Measurements from ENCODE around the gene CFDP1. TPM values are rescaled to one million over a fixed set of nuclear protein-coding genes. Genes with fewer than 3 reads are reported as not detected.
"Not testable (repeated sequence)": the region's sequence is repeated elsewhere in the genome, so short reads cannot be mapped to it uniquely, and the experiment has no call there.

CFDP1 gene
- total and polyA plus RNA-seq, 4 experiments from 2014 or later, result 37.1 to 42.4 (median 41.9) TPM

- H3K27me3 Mint-ChIP-seq, result no peaks in the 10 kb centered on the region
- no peaks in the 10 kb centered on the region for H3K9me3 Mint-ChIP-seq
- no peak overlapping the region for H3K4me3 ChIP-seq (ENCODE audit: low read length in 2 of 2)
- H3K27me3 ChIP-seq (ENCODE audit: insufficient read depth, low read length), result no peaks in the 10 kb centered on the region
- H3K36me3 Mint-ChIP-seq, result peaks cover 5 to 30% of the 10 kb centered on the region in 2 donors
- no peaks in the 10 kb centered on the region for H3K4me1 ChIP-seq (ENCODE audit: insufficient read depth, low read length)
- peak overlapping the region in 1 of 7 donors; percentile 2 for H3K27ac Mint-ChIP-seq
- intact Hi-C loops (cut with micrococcal nuclease), result no loop called here
- peaks cover 0 to 5% (median 2%) of the 10 kb centered on the region in 4 donors for H3K4me1 Mint-ChIP-seq
- H3K4me3 Mint-ChIP-seq, result no peak overlapping the region
- H3K36me3 ChIP-seq (ENCODE audit: insufficient read depth, low read length), result peaks cover 22% of the 10 kb centered on the region
- CTCF ChIA-PET (ENCODE audit: partially characterized antibody), result interaction anchor here (0.6 to 4.5 kb wide), 4 partner anchors 12 to 235 kb away, joined by 3 to 17 read pairs (median 3); partner anchors contain the start of genes ADAT1 and TMEM170A
- no peak overlapping the region for H3K27ac ChIP-seq (ENCODE audit: low read depth, low read length)
- POLR2A ChIA-PET (ENCODE audit: partially characterized antibody), result interaction anchor here (0.9 to 1.6 kb wide), 2 partner anchors 11 to 18 kb away, joined by 4 to 5 read pairs; no protein-coding TSS in a partner anchor
- H3K9me3 ChIP-seq (ENCODE audit: control insufficient read depth in 1 of 2, low read length in 2 of 2), result no peaks in the 10 kb centered on the region
- no peak for DNase-seq
Measured at GRCh38 chr16:75445298-75445697, 12.0 kb upstream of the CFDP1 start.

- Mint-ChIP-seq H3K9me3 (no peaks in the 10 kb centered on the region), H3K4me1 (no peaks in the 10 kb centered on the region), H3K4me3 (no peak overlapping the region), H3K27me3 (no peaks in the 10 kb centered on the region), H3K27ac (no peak overlapping the region), H3K36me3 (peaks cover 0 to 18% of the 10 kb centered on the region in 2 donors)
- ChIA-PET CTCF (ENCODE audit: partially characterized antibody) (interaction anchor here (1.8 to 4.5 kb wide), 2 partner anchors 22 to 74 kb away, joined by 5 to 17 read pairs; partner anchors contain the start of gene TMEM170A), POLR2A (ENCODE audit: partially characterized antibody) (interaction anchor here (0.6 to 1.5 kb wide), 3 partner anchors 10 to 55 kb away, joined by 3 to 4 read pairs (median 3); partner anchors contain the start of gene CFDP1)
- Histone ChIP-seq H3K27me3 (ENCODE audit: insufficient read depth, low read length) (no peaks in the 10 kb centered on the region), H3K9me3 (ENCODE audit: control insufficient read depth in 1 of 2, low read length in 2 of 2) (no peaks in the 10 kb centered on the region), H3K36me3 (ENCODE audit: insufficient read depth, low read length) (peaks cover 12% of the 10 kb centered on the region), H3K27ac (ENCODE audit: low read depth, low read length) (no peak overlapping the region), H3K4me1 (ENCODE audit: insufficient read depth, low read length) (no peaks in the 10 kb centered on the region), H3K4me3 (ENCODE audit: low read length in 2 of 2) (no peak overlapping the region)
- intact Hi-C loops (cut with micrococcal nuclease), result no loop called here
- DNase-seq, result no peak
Measured at GRCh38 chr16:75443298-75443697, 10.0 kb upstream of the CFDP1 start.

GRCh38 chr16:75433732-75434413 lies 570 bp upstream of the CFDP1 start:
- Mint-ChIP-seq H3K9me3 (no peaks in the 10 kb centered on the region), H3K4me1 (peaks cover 16 to 51% (median 41%) of the 10 kb centered on the region in 4 donors), H3K36me3 (peaks cover 7 to 12% of the 10 kb centered on the region in 2 donors), H3K4me3 (peak overlapping the region; percentile 89 to 95 (median 94)), H3K27me3 (no peaks in the 10 kb centered on the region), H3K27ac (peak overlapping the region; percentile 92 to 98 (median 97))
- POLR2A ChIA-PET (ENCODE audit: partially characterized antibody), result interaction anchor here (0.6 to 3.1 kb wide), 30 partner anchors 9 to 1779 kb away, joined by 3 to 61 read pairs (median 4); partner anchors contain the start of genes ADAT1, GABARAPL2, KARS1 and MLKL
- intact Hi-C loops (cut with micrococcal nuclease), result loop anchor here (1.0 to 5.0 kb wide), 8 partner anchors 30 to 1758 kb away; partner anchors contain the start of genes GABARAPL2, KARS1, MON1B and TERF2IP
- peak in 3 of 5 donors; percentile 89 to 90 (median 90) for DNase-seq
- CTCF ChIA-PET (ENCODE audit: partially characterized antibody), result interaction anchor here (0.7 to 3.4 kb wide), 13 partner anchors 11 to 220 kb away, joined by 3 to 56 read pairs (median 3); partner anchors contain the start of genes KARS1, TERF2IP and TMEM170A
- Histone ChIP-seq H3K9me3 (ENCODE audit: control insufficient read depth in 1 of 2, low read length in 2 of 2) (no peaks in the 10 kb centered on the region), H3K36me3 (ENCODE audit: insufficient read depth, low read length) (no peaks in the 10 kb centered on the region), H3K27ac (ENCODE audit: low read depth, low read length) (peak overlapping the region; percentile 96), H3K4me3 (ENCODE audit: low read length in 2 of 2) (peak overlapping the region; percentile 61 to 90), H3K4me1 (ENCODE audit: insufficient read depth, low read length) (peaks cover 30% of the 10 kb centered on the region), H3K27me3 (ENCODE audit: insufficient read depth, low read length) (no peaks in the 10 kb centered on the region)

GRCh38 chr16:75429621-75430403 lies 3.5 kb downstream of the CFDP1 start:
- CTCF ChIA-PET (ENCODE audit: partially characterized antibody), result interaction anchor here (1.0 kb wide), 1 partner anchor 230 kb away, joined by 4 read pairs; no protein-coding TSS in a partner anchor
- peak overlapping the region in 4 of 8 donors; percentile 6 to 71 (median 48) for H3K4me3 Mint-ChIP-seq

GRCh38 chr16:75426524-75426923 lies 6.8 kb downstream of the CFDP1 start:
- POLR2A ChIA-PET (ENCODE audit: partially characterized antibody); DNase-seq; CTCF ChIA-PET (ENCODE audit: partially characterized antibody); H3K27me3 ChIP-seq (ENCODE audit: insufficient read depth, low read length); H3K36me3 ChIP-seq (ENCODE audit: insufficient read depth, low read length); H3K36me3 Mint-ChIP-seq; H3K9me3 ChIP-seq (ENCODE audit: control insufficient read depth in 1 of 2, low read length in 2 of 2); intact Hi-C loops (cut with micrococcal nuclease); H3K4me3 ChIP-seq (ENCODE audit: low read length in 2 of 2); H3K27me3 Mint-ChIP-seq; H3K9me3 Mint-ChIP-seq; H3K27ac ChIP-seq (ENCODE audit: low read depth, low read length); H3K4me3 Mint-ChIP-seq: not testable (repeated sequence)
- peaks cover 13 to 46% (median 34%) of the 10 kb centered on the region in 4 donors for H3K4me1 Mint-ChIP-seq
- peak overlapping the region in 3 of 7 donors; percentile 26 to 51 (median 47) for H3K27ac Mint-ChIP-seq
- H3K4me1 ChIP-seq (ENCODE audit: insufficient read depth, low read length), result peaks cover 13% of the 10 kb centered on the region

More at GRCh38 chr16:75429621-75430403, 3.5 kb downstream of the CFDP1 start:
- no peaks in the 10 kb centered on the region for H3K27me3 Mint-ChIP-seq
- no peaks in the 10 kb centered on the region for H3K36me3 ChIP-seq (ENCODE audit: insufficient read depth, low read length)
- no peak overlapping the region for H3K4me3 ChIP-seq (ENCODE audit: low read length in 2 of 2)
- POLR2A ChIA-PET (ENCODE audit: partially characterized antibody), result interaction anchor here (1.0 kb wide), 1 partner anchor 218 kb away, joined by 3 read pairs; no protein-coding TSS in a partner anchor
- intact Hi-C loops (cut with micrococcal nuclease), result loop anchor here (5.0 kb wide), 1 partner anchor 1762 kb away; the partner anchor contains the start of gene MON1B
- H3K4me1 Mint-ChIP-seq, result peaks cover 22 to 60% (median 48%) of the 10 kb centered on the region in 4 donors
- no peaks in the 10 kb centered on the region for H3K27me3 ChIP-seq (ENCODE audit: insufficient read depth, low read length)
- H3K4me1 ChIP-seq (ENCODE audit: insufficient read depth, low read length), result peaks cover 30% of the 10 kb centered on the region
- no peak overlapping the region for H3K27ac ChIP-seq (ENCODE audit: low read depth, low read length)
- peak overlapping the region in 4 of 7 donors; percentile 18 to 92 (median 52) for H3K27ac Mint-ChIP-seq
- DNase-seq, result no peak
- H3K9me3 Mint-ChIP-seq, result no peaks in the 10 kb centered on the region
- H3K9me3 ChIP-seq (ENCODE audit: control insufficient read depth in 1 of 2, low read length in 2 of 2), result no peaks in the 10 kb centered on the region
- peaks cover 4 to 18% of the 10 kb centered on the region in 2 donors for H3K36me3 Mint-ChIP-seq

- H3K4me1 ChIP-seq (ENCODE audit: insufficient read depth, low read length), result peaks cover 18% of the 10 kb centered on the region
- H3K4me1 Mint-ChIP-seq, result peaks cover 21 to 41% (median 32%) of the 10 kb centered on the region in 4 donors
- H3K27ac Mint-ChIP-seq; H3K4me3 Mint-ChIP-seq; H3K9me3 Mint-ChIP-seq; H3K27me3 Mint-ChIP-seq; H3K9me3 ChIP-seq (ENCODE audit: control insufficient read depth in 1 of 2, low read length in 2 of 2); H3K36me3 Mint-ChIP-seq; POLR2A ChIA-PET (ENCODE audit: partially characterized antibody); H3K4me3 ChIP-seq (ENCODE audit: low read length in 2 of 2); H3K27ac ChIP-seq (ENCODE audit: low read depth, low read length); H3K36me3 ChIP-seq (ENCODE audit: insufficient read depth, low read length); H3K27me3 ChIP-seq (ENCODE audit: insufficient read depth, low read length); DNase-seq: not testable (repeated sequence)
- intact Hi-C loops (cut with micrococcal nuclease), result loop anchor here (5.0 kb wide), 1 partner anchor 38 kb away; the partner anchor contains the start of gene TMEM170A
- CTCF ChIA-PET (ENCODE audit: partially characterized antibody), result interaction anchor here (0.8 kb wide), 1 partner anchor 33 kb away, joined by 3 read pairs; no protein-coding TSS in a partner anchor
Measured at GRCh38 chr16:75424105-75424762, 9.1 kb downstream of the CFDP1 start.
